Measurements from ENCODE around the gene GIT1. TPM values are rescaled to one million over a fixed set of nuclear protein-coding genes. Genes with fewer than 3 reads are reported as not detected.

Gene GIT1
- total and polyA plus RNA-seq, 9 of the 15 experiments (the other 6 are each of a cell fraction or from before 2014, with no cell fraction given) = 0.35 to 35.3 (median 17.1) TPM

- no peak for TF ChIP-seq PATZ1 (CRISPR knock-in tag; IDR thresholded peaks at IDR 0.05; ENCODE audit: borderline replicate concordance)
- peak; percentile 62; the same call in 1 of the 2 replicates for TF ChIP-seq ZNF592 (IDR thresholded peaks at IDR 0.05)
- TF ChIP-seq YBX1 (IDR thresholded peaks at IDR 0.05) = no peak
- peak; percentile 12; the same call in 1 of the 2 replicates for TF ChIP-seq TEAD4 (IDR thresholded peaks at IDR 0.05; ENCODE audit: low read length)
- TF ChIP-seq TEAD4 (CRISPR knock-in tag; IDR thresholded peaks at IDR 0.05; ENCODE audit: borderline replicate concordance) = no peak
- no peak for TF ChIP-seq FOXA1 (IDR thresholded peaks at IDR 0.05; ENCODE audit: borderline replicate concordance)
- no peak for TF ChIP-seq SREBF2 (CRISPR knock-in tag; IDR thresholded peaks at IDR 0.05)
- TF ChIP-seq RBFOX2 (IDR thresholded peaks at IDR 0.05; ENCODE audit: low read depth, low read length) = peak; percentile 83
- peak; percentile 76; the same call in 1 of the 2 replicates for TF ChIP-seq XRCC5 (IDR thresholded peaks at IDR 0.05; ENCODE audit: low read depth, low read length)
- TF ChIP-seq CBX2 (IDR thresholded peaks at IDR 0.05; ENCODE audit: insufficient read depth, low read length, poor library complexity, severe bottlenecking) = no peak
- no peak for TF ChIP-seq ZFP30 (CRISPR knock-in tag; IDR thresholded peaks at IDR 0.05; ENCODE audit: borderline replicate concordance)
- no peak for TF ChIP-seq ZNF699 (CRISPR knock-in tag; IDR thresholded peaks at IDR 0.05; ENCODE audit: insufficient replicate concordance)
- no peak for TF ChIP-seq SRSF3 (IDR thresholded peaks at IDR 0.05; ENCODE audit: insufficient read depth, low read length)
- TF ChIP-seq MTA1 (IDR thresholded peaks at IDR 0.05; ENCODE audit: borderline replicate concordance) = peak; percentile 49; the same call in 1 of the 2 replicates
- TF ChIP-seq CBX1 (IDR thresholded peaks at IDR 0.05; ENCODE audit: low read depth) = peak; percentile 71; the same call in 1 of the 2 replicates
- no peak for TF ChIP-seq BMI1 (IDR thresholded peaks at IDR 0.05; ENCODE audit: low read length)
- TF ChIP-seq ZFX (CRISPR knock-in tag; IDR thresholded peaks at IDR 0.05) = peak; percentile 92
- TF ChIP-seq PTBP1 (IDR thresholded peaks at IDR 0.05; ENCODE audit: low read depth, low read length) = no peak
- no peak for TF ChIP-seq MYNN (IDR thresholded peaks at IDR 0.05)
- no peak for TF ChIP-seq MYNN (CRISPR knock-in tag; IDR thresholded peaks at IDR 0.05)
- peak; percentile 58; the same call in 1 of the 2 replicates for TF ChIP-seq MYC (IDR thresholded peaks at IDR 0.05; ENCODE audit: low read depth, low read length)
- no peak for TF ChIP-seq MYC (CRISPR knock-in tag; IDR thresholded peaks at IDR 0.05; ENCODE audit: borderline replicate concordance, low read depth)
- 0 out of 2 replicates have a peak, but pooled peaks have one; percentile 13 for TF ChIP-seq SMARCA4 (IDR thresholded peaks at IDR 0.05)
These were observed 28.2 kb upstream of the GIT1 start (continued) for GRCh38 chr17:29617481-29618271.

Measured in K562 (cell line).